SIG-M5 (cell line): ENCODE measurements around the gene EBLN1.

ENCODE experiments used
- DNase-seq: peaks from one replicate; lab custom pipeline; 2025; lab: John Stamatoyannopoulos, UW

Gene EBLN1

GRCh38 chr10:22217842-22218241 is at the start of gene EBLN1:
EBLN1 (minus strand) TSS chr10:22218015; CDS start chr10:22209983, 8,032 bp downstream.
- no peak for DNase-seq

DNA sequence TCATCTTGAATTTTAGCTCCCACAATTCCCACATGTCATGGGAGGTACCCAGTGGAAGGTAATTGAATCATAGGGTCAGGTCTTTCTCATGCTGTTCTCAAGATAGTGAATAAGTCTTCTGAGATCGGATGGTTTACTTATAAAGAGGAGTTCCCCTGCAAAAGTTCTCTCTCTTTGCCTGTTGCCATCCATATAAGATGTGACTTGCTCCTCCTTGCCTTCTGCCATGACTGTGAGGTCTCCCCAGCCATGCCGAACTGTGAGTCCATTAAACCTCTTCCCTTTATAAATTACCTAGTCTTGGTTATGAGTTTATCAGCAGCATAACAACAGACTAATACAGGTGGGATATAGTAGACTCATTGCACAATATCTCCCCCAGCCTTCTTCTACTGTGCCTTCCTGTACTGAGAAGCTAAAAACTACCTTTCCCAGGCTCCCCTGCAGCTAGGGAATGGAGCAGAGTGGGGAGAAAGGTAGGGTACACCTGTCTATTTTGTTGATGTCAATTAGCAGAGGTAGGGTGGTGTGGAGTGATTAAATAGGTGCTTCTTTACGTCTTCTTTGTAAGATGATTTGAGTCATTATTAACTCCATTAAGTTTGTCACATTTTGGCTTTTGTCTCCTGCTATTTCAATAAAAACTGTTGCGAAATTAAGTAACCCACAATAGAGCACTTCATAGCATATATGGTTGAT is 48.2 kb upstream of the EBLN1 start:
- no peak for DNase-seq

GRCh38 chr10:22263106-22263505 is 45.3 kb upstream of the EBLN1 start:
- DNase-seq: no peak

DNA sequence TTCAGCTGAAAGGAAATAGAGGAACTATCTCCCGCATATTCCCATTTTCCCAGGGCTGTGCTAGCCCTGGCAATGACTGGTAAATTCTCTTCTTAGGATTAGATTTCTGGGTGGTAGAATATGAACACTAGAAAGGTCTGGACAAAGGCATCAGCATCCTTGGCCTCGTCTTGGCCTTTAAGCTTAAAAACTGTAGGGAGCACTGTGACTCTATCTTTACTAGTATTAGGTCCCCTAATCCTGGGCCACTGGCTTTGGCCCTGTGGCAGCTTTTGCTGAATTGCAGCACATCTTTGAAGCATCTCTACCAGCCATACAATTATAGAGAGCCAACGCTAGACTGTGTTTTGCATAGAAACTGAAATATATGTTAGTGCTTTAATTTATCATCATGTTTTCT is 41.5 kb upstream of the EBLN1 start:
- no peak for DNase-seq

GRCh38 chr10:22258471-22258870 is 40.7 kb upstream of the EBLN1 start:
- no peak for DNase-seq

DNA sequence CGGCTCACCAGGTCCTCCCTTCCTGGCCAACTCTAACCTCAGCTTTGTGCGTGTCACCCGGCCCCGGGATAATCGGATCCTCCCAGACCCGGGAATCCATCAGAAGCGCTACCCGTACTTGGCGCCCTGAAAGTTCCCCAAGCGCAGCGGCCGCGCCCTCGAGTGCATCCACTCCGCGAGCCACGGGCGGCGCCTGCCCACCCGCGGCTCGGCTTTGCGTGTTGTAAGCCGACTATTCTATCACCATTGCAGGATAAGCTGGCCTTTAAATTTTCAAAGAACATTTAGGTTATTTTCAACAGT is 35.7 kb upstream of the EBLN1 start:
- no peak for DNase-seq

DNA sequence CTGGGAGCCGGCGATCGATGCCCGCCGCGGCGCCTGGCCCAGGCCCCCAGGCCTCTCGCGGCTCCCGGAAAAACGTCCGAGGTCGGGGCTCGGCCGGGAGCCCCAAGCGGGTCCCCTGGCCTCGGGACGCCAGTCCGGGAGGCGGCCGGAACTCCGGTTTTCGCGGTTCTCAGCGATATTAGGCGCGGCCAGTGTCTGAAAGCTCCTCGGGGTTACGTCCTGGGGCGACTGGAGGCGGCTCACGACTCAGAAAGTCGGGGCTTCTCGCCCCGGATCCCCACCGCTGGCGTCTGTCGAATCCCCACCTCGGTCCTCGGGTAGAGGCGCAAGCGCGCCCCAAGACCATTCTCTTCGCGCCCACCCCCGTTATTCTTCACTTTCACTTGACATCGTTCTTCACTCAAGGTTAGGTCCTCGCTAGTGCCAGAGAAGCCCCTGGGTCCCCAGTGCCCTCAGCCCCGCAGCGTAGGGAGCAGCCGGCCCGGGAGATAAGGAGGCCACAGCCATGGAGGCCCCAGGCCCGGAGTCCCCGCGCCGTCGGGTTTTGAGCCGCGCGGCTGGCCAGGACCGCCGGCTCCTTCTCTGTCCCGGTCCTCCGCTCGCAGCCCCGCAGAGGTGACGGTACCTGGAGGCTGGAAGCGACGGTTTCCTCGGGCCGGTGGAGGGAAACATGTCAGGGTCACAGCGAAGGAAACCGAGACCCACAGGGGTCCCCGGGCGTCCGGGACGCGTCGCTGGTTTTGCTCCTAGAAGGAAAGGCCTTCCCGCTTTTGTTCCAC is 35.2 kb upstream of the EBLN1 start:
- DNase-seq: no peak

GRCh38 chr10:22252224-22252800 is 34.5 kb upstream of the EBLN1 start:
- no peak for DNase-seq

- DNase-seq: peak; percentile 25
These were observed 34.0 kb upstream of the EBLN1 start for GRCh38 chr10:22251751-22252223.

GRCh38 chr10:22250897-22251660 is 33.3 kb upstream of the EBLN1 start:
- no peak for DNase-seq

GRCh38 chr10:22247636-22248035 is 29.8 kb upstream of the EBLN1 start:
- DNase-seq: no peak

- DNase-seq: no peak
These were observed 29.0 kb upstream of the EBLN1 start for GRCh38 chr10:22246680-22247391.

GRCh38 chr10:22245567-22245966 is 27.8 kb upstream of the EBLN1 start:
- DNase-seq: no peak

DNA sequence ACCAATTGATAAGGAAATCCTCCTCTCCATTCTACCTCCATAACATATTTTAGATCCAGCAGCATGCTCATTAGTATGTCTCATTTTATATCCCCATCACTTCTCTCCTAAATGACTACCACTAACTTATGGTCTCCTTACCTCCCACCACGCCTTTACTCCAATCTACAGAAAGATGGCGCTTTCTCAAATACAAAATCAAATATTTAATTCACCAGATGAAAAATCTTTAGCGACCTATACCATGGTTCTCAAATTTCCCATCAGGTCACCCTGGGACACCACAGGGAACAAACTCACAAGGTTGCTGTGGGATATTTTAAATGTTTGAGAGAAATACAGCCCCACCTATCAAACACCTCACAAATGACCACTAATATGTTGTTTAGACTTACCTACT is 27.0 kb upstream of the EBLN1 start:
- DNase-seq: no peak

GRCh38 chr10:22244001-22244400 is 26.2 kb upstream of the EBLN1 start:
- no peak for DNase-seq

DNA sequence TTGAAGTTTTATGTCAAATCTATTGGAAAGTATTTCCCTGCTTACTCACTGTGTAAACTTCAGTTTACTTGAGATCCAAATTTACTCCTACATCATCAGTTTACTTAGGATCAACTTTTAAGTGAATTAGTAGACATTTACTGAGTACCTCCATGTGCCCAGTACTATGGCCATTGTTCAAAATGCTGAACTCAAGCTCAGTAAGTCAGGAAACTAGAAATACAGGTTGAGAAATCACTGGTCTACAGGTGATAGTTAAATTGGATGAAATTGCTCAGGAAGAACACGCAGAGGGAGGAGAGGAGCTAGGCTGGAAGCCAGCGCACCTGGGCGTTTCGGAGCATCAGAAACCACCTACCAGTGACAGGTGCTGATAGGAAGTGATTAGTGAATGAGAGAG is 25.5 kb upstream of the EBLN1 start:
- DNase-seq: no peak

GRCh38 chr10:22231260-22231659 is 13.4 kb upstream of the EBLN1 start:
- DNase-seq: no peak

GRCh38 chr10:22230158-22230833 is 12.5 kb upstream of the EBLN1 start:
- no peak for DNase-seq

- no peak for DNase-seq
These were observed 12.0 kb upstream of the EBLN1 start for GRCh38 chr10:22229802-22230157.

DNA sequence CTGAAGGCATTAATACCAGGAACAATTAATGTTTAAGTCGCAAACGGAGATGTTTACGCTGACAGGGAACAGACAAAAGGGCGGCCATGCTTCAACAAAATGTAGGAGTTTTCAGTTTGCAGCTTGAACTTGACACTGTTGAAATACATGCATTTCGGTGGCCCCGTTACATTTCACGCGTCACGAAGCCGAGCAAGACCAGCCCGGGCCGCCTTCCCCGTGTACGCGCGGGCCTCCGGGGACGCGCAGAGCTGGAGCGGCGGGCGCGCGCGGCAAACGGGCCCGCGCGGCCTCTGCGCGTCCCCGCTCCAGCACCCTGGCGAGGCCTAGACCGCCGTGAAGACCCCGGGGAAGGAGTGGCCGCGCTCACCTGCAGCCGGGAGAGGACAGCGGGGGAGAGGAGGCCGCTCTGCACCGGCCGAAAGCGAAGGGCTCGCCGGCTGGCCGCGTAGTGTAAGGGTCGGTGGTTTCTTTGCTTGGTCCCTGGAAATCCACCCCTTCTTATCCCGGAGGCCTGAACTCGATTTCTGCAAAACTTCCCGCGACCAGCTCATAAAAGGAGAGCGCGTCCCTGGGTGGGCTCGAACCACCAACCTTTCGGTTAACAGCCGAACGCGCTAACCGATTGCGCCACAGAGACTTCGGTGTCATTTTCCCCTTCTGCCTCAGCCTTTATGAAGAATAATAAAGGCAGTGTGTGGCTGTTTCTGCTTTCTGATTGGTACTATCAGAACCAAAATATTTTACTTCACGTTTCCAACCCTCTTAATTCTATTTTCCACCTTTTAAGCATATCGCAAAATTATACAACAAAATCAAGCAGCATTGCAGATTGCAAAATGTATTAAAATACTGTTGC is 11.4 kb upstream of the EBLN1 start:
- no peak for DNase-seq
